K562 (cell line): ENCODE data around the gene EEPD1.

Experiments used
- ESRRB ChIP-seq: fragments of 250-450 bp; sonication (Bioruptor Pico); IDR thresholded peaks from 2 replicates; pipeline ENCODE4 v1.5.0; 2020; ENCODE audit warnings: mild to moderate bottlenecking, moderate library complexity, borderline replicate concordance
- NCOA2 ChIP-seq, 2 experiments: fragments of 450-650 bp; IDR thresholded peaks; 2 replicates each; pipeline ENCODE4 v1.6.1; 2018; ENCODE audit warnings: mild to moderate bottlenecking in 2 of 2, moderate library complexity in 1 of 2; ENCODE audit not compliant: partially characterized antibody in 2 of 2
- POLR2AphosphoS5 ChIP-seq: IDR thresholded peaks from 2 replicates; pipeline ENCODE4 v1.6.1; 2011; ENCODE audit warnings: mild to moderate bottlenecking, low read depth, low read length, moderate library complexity; ENCODE audit not compliant: control insufficient read depth, insufficient read depth
- RBBP5 ChIP-seq: fragments of 200-600 bp; sonication (generic); IDR thresholded peaks from 2 replicates; pipeline ENCODE4 v1.6.1; 2012; ENCODE audit warnings: borderline replicate concordance, mild to moderate bottlenecking, low read length, control low read depth, inconsistent platforms; ENCODE audit not compliant: insufficient read depth, poor library complexity, severe bottlenecking
- SETDB1 ChIP-seq: IDR thresholded peaks from one replicate; pipeline ENCODE4 v1.6.1; 2012; ENCODE audit warnings: low read length, control low read depth, inconsistent platforms
- ZBTB7A ChIP-seq: IDR thresholded peaks from 2 replicates; pipeline ENCODE4 v1.6.1; 2011; ENCODE audit warnings: low read depth, mild to moderate bottlenecking, low read length, moderate library complexity, borderline replicate concordance; ENCODE audit not compliant: control insufficient read depth
- ZNF589 ChIP-seq: fragments of 200-800 bp; sonication (Bioruptor generic); IDR thresholded peaks from 2 replicates; pipeline ENCODE4 v1.6.1; 2016; ENCODE audit warnings: low read depth, missing genetic modification characterization, missing compliant biosample characterization
- TF ChIP-seq, protein P1 (sequence below): fragments of 250-450 bp; sonication (Bioruptor Pico); IDR thresholded peaks from 2 replicates; pipeline ENCODE4 v1.5.1; 2021; ENCODE audit warnings: mild to moderate bottlenecking
- TF ChIP-seq, protein P2 (sequence below): fragments of 250-450 bp; sonication (Bioruptor Pico); IDR thresholded peaks from 2 replicates; pipeline ENCODE4 v1.5.0; 2021; ENCODE audit warnings: mild to moderate bottlenecking, borderline replicate concordance
- TF ChIP-seq, protein P3 (sequence below), 3 experiments: IDR thresholded peaks in 2 of 3; conservative IDR thresholded peaks in 1 of 3; 2 replicates each; pipeline ENCODE4 v1.5.1; 2011 to 2012; ENCODE audit warnings: low read length in 3 of 3, mild to moderate bottlenecking in 3 of 3, control low read depth in 2 of 3, improper control_type of control experiment in 1 of 3, inconsistent platforms in 1 of 3, low read depth in 1 of 3, mixed read lengths in 1 of 3, moderate library complexity in 1 of 3; ENCODE audit not compliant: insufficient read depth in 2 of 3

DNA sequence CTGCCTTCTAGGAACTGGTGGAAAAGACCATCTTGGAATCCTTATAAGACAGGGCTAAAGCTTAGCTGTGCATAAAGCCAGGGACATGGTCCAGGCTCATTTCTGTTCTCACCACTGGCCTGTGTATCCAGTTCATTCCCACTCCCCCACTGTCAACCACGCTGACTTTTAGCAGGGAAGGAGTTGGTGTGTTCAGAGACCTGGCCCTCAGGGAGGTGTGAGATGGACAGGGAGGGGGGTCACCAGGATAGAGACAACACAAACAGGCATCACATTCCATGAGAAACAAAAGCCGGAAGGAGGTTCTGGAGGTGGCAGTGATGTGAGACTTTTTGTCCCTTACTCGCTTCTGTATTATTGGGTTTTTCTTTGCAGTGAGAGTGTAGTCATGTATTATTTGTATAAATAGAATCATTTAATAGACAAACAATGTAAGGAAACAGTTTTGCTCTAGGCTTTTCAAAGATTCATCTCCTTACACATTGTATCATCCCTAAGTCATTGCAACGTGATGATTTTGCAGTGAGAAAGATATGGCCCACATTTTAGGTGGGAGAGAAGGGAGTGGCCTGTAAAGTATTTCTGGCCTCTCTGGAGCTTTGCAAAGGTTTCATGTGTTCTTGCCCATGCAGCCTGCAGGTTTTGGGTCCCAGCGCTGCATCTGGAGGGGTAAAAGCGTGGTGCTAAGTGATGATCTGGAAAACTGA is 52.0 kb downstream of the EEPD1 start:
- TF ChIP-seq SETDB1 (no peak), ESRRB (no peak), ZBTB7A (no peak), NCOA2 (IDR thresholded peaks at IDR 0.05; ENCODE audit: partially characterized antibody in 2 of 2) (no peak), ZNF589 (no peak), POLR2AphosphoS5 (no peak), RBBP5 (no peak)
- TF ChIP-seq, protein P1, sequence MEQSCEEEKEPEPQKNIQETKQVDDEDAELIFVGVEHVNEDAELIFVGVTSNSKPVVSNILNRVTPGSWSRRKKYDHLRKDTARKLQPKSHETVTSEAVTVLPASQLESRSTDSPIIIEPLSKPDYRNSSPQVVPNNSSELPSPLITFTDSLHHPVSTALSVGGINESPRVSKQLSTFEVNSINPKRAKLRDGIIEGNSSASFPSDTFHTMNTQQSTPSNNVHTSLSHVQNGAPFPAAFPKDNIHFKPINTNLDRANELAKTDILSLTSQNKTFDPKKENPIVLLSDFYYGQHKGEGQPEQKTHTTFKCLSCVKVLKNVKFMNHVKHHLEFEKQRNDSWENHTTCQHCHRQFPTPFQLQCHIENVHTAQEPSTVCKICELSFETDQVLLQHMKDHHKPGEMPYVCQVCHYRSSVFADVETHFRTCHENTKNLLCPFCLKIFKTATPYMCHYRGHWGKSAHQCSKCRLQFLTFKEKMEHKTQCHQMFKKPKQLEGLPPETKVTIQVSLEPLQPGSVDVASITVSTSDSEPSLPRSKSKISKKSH (CRISPR knock-in tag), result no peak
- TF ChIP-seq, protein P2, sequence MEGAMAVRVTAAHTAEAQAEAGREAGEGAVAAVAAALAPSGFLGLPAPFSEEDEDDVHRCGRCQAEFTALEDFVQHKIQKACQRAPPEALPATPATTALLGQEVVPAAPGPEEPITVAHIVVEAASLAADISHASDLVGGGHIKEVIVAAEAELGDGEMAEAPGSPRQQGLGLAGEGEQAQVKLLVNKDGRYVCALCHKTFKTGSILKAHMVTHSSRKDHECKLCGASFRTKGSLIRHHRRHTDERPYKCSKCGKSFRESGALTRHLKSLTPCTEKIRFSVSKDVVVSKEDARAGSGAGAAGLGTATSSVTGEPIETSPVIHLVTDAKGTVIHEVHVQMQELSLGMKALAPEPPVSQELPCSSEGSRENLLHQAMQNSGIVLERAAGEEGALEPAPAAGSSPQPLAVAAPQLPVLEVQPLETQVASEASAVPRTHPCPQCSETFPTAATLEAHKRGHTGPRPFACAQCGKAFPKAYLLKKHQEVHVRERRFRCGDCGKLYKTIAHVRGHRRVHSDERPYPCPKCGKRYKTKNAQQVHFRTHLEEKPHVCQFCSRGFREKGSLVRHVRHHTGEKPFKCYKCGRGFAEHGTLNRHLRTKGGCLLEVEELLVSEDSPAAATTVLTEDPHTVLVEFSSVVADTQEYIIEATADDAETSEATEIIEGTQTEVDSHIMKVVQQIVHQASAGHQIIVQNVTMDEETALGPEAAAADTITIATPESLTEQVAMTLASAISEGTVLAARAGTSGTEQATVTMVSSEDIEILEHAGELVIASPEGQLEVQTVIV (CRISPR knock-in tag), result no peak
- TF ChIP-seq, protein P3, sequence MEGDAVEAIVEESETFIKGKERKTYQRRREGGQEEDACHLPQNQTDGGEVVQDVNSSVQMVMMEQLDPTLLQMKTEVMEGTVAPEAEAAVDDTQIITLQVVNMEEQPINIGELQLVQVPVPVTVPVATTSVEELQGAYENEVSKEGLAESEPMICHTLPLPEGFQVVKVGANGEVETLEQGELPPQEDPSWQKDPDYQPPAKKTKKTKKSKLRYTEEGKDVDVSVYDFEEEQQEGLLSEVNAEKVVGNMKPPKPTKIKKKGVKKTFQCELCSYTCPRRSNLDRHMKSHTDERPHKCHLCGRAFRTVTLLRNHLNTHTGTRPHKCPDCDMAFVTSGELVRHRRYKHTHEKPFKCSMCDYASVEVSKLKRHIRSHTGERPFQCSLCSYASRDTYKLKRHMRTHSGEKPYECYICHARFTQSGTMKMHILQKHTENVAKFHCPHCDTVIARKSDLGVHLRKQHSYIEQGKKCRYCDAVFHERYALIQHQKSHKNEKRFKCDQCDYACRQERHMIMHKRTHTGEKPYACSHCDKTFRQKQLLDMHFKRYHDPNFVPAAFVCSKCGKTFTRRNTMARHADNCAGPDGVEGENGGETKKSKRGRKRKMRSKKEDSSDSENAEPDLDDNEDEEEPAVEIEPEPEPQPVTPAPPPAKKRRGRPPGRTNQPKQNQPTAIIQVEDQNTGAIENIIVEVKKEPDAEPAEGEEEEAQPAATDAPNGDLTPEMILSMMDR (IDR thresholded peaks at IDR 0.05 in 2 of 3, conservative IDR thresholded peaks at IDR 0.05 in 1 of 3; ENCODE audit: insufficient read depth in 2 of 3, low read depth in 1 of 3, low read length in 3 of 3), result no peak
